ENCODE data around the gene FANCC. TPM values are rescaled to one million over a fixed set of nuclear protein-coding genes. Genes with fewer than 3 reads are reported as not detected.

The FANCC gene
- polyA plus RNA-seq, 4 donors = 4.9 to 20.6 (median 7.1) TPM

GRCh38 chr9:95116002-95116807 is 201.3 kb downstream of the FANCC start:
- Histone ChIP-seq H3K4me3 (ENCODE audit: low read depth in 1 of 3, low read length in 3 of 3) (no peak overlapping the region), H3K27ac (ENCODE audit: low read depth in 1 of 3, low read length in 2 of 3) (no peak overlapping the region), H3K27me3 (ENCODE audit: control insufficient read depth in 3 of 3, insufficient read depth in 3 of 3, low read length in 3 of 3) (no peaks in the 10 kb centered on the region), H3K4me1 (ENCODE audit: control insufficient read depth in 3 of 3, insufficient read depth in 2 of 3, low read depth in 1 of 3, low read length in 2 of 3) (no peaks in the 10 kb centered on the region), H3K36me3 (ENCODE audit: control insufficient read depth in 3 of 3, insufficient read depth in 2 of 3, low read depth in 1 of 3, low read length in 3 of 3) (peaks cover 0 to 38% (median 3%) of the 10 kb centered on the region in 3 donors), H3K9me3 (ENCODE audit: control insufficient read depth in 2 of 2, insufficient read depth in 1 of 2, low read depth in 1 of 2, low read length in 1 of 2) (no peaks in the 10 kb centered on the region)
- no peak for DNase-seq
- 85 to 86% (median 86%) methylated on average over 11 of the region's 11 CpGs for WGBS, 3 donors
- FAIRE-seq = no peak

- DNase-seq = no peak
- Histone ChIP-seq H3K36me3 (ENCODE audit: control insufficient read depth in 3 of 3, insufficient read depth in 2 of 3, low read depth in 1 of 3, low read length in 3 of 3) (peaks cover 0 to 43% (median 3%) of the 10 kb centered on the region in 3 donors), H3K4me3 (ENCODE audit: low read depth in 1 of 3, low read length in 3 of 3) (no peak overlapping the region), H3K27me3 (ENCODE audit: control insufficient read depth in 3 of 3, insufficient read depth in 3 of 3, low read length in 3 of 3) (no peaks in the 10 kb centered on the region), H3K9me3 (ENCODE audit: control insufficient read depth in 2 of 2, insufficient read depth in 1 of 2, low read depth in 1 of 2, low read length in 1 of 2) (no peaks in the 10 kb centered on the region), H3K4me1 (ENCODE audit: control insufficient read depth in 3 of 3, insufficient read depth in 2 of 3, low read depth in 1 of 3, low read length in 2 of 3) (no peaks in the 10 kb centered on the region), H3K27ac (ENCODE audit: low read depth in 1 of 3, low read length in 2 of 3) (no peak overlapping the region)
- no peak for FAIRE-seq
- WGBS, 3 donors = 96 to 98% (median 97%) methylated on average over 6 of the region's 6 CpGs
Measured at GRCh38 chr9:95115104-95115503, 202.4 kb downstream of the FANCC start.

- H3K36me3 ChIP-seq (ENCODE audit: control insufficient read depth in 3 of 3, insufficient read depth in 2 of 3, low read depth in 1 of 3, low read length in 3 of 3) = peaks cover 0 to 56% (median 3%) of the 10 kb centered on the region in 3 donors
- FAIRE-seq = no peak
Measured at GRCh38 chr9:95112436-95113280, 204.9 kb downstream of the FANCC start.

GRCh38 chr9:95111716-95112115 is 205.8 kb downstream of the FANCC start:
- peaks cover 4 to 65% (median 4%) of the 10 kb centered on the region in 3 donors for H3K36me3 ChIP-seq (ENCODE audit: control insufficient read depth in 3 of 3, insufficient read depth in 2 of 3, low read depth in 1 of 3, low read length in 3 of 3)

More at GRCh38 chr9:95112436-95113280, 204.9 kb downstream of the FANCC start:
- no peaks in the 10 kb centered on the region for H3K27me3 ChIP-seq (ENCODE audit: control insufficient read depth in 3 of 3, insufficient read depth in 3 of 3, low read length in 3 of 3)
- H3K27ac ChIP-seq (ENCODE audit: low read depth in 1 of 3, low read length in 2 of 3) = no peak overlapping the region
- H3K4me3 ChIP-seq (ENCODE audit: low read depth in 1 of 3, low read length in 3 of 3) = no peak overlapping the region
- no peaks in the 10 kb centered on the region for H3K9me3 ChIP-seq (ENCODE audit: control insufficient read depth in 2 of 2, insufficient read depth in 1 of 2, low read depth in 1 of 2, low read length in 1 of 2)
- DNase-seq = no peak
- WGBS, 3 donors = 92 to 95% (median 93%) methylated on average over 12 of the region's 12 CpGs
- no peaks in the 10 kb centered on the region for H3K4me1 ChIP-seq (ENCODE audit: control insufficient read depth in 3 of 3, insufficient read depth in 2 of 3, low read depth in 1 of 3, low read length in 2 of 3)

GRCh38 chr9:95110921-95111525 is 206.5 kb downstream of the FANCC start:
- Histone ChIP-seq H3K4me1 (ENCODE audit: control insufficient read depth in 3 of 3, insufficient read depth in 2 of 3, low read depth in 1 of 3, low read length in 2 of 3) (no peaks in the 10 kb centered on the region), H3K27me3 (ENCODE audit: control insufficient read depth in 3 of 3, insufficient read depth in 3 of 3, low read length in 3 of 3) (no peaks in the 10 kb centered on the region), H3K4me3 (ENCODE audit: low read depth in 1 of 3, low read length in 3 of 3) (no peak overlapping the region), H3K9me3 (ENCODE audit: control insufficient read depth in 2 of 2, insufficient read depth in 1 of 2, low read depth in 1 of 2, low read length in 1 of 2) (no peaks in the 10 kb centered on the region), H3K27ac (ENCODE audit: low read depth in 1 of 3, low read length in 2 of 3) (no peak overlapping the region), H3K36me3 (ENCODE audit: control insufficient read depth in 3 of 3, insufficient read depth in 2 of 3, low read depth in 1 of 3, low read length in 3 of 3) (peaks cover 4 to 65% (median 5%) of the 10 kb centered on the region in 3 donors)
- no peak for FAIRE-seq
- 76 to 93% (median 86%) methylated on average over 14 of the region's 14 CpGs for WGBS, 3 donors
- DNase-seq = no peak

More at GRCh38 chr9:95111716-95112115, 205.8 kb downstream of the FANCC start:
- no peaks in the 10 kb centered on the region for H3K4me1 ChIP-seq (ENCODE audit: control insufficient read depth in 3 of 3, insufficient read depth in 2 of 3, low read depth in 1 of 3, low read length in 2 of 3)
- WGBS, 3 donors = 94 to 95% (median 95%) methylated on average over 11 of the region's 11 CpGs
- FAIRE-seq (no peak), DNase-seq (no peak)
- no peaks in the 10 kb centered on the region for H3K27me3 ChIP-seq (ENCODE audit: control insufficient read depth in 3 of 3, insufficient read depth in 3 of 3, low read length in 3 of 3)
- no peak overlapping the region for H3K4me3 ChIP-seq (ENCODE audit: low read depth in 1 of 3, low read length in 3 of 3)
- no peaks in the 10 kb centered on the region for H3K9me3 ChIP-seq (ENCODE audit: control insufficient read depth in 2 of 2, insufficient read depth in 1 of 2, low read depth in 1 of 2, low read length in 1 of 2)
- H3K27ac ChIP-seq (ENCODE audit: low read depth in 1 of 3, low read length in 2 of 3) = no peak overlapping the region

GRCh38 chr9:95109456-95109855 is 208.1 kb downstream of the FANCC start:
- H3K36me3 ChIP-seq (ENCODE audit: control insufficient read depth in 3 of 3, insufficient read depth in 2 of 3, low read depth in 1 of 3, low read length in 3 of 3) = peaks cover 4 to 72% (median 8%) of the 10 kb centered on the region in 3 donors
- DNase-seq (no peak), FAIRE-seq (no peak)
- no peak overlapping the region for H3K27ac ChIP-seq (ENCODE audit: low read depth in 1 of 3, low read length in 2 of 3)
- 80 to 88% (median 86%) methylated on average over 8 of the region's 8 CpGs for WGBS, 3 donors
- no peaks in the 10 kb centered on the region for H3K27me3 ChIP-seq (ENCODE audit: control insufficient read depth in 3 of 3, insufficient read depth in 3 of 3, low read length in 3 of 3)
- H3K4me3 ChIP-seq (ENCODE audit: low read depth in 1 of 3, low read length in 3 of 3) = no peak overlapping the region
- no peaks in the 10 kb centered on the region for H3K9me3 ChIP-seq (ENCODE audit: control insufficient read depth in 2 of 2, insufficient read depth in 1 of 2, low read depth in 1 of 2, low read length in 1 of 2)
- H3K4me1 ChIP-seq (ENCODE audit: control insufficient read depth in 3 of 3, insufficient read depth in 2 of 3, low read depth in 1 of 3, low read length in 2 of 3) = no peaks in the 10 kb centered on the region

GRCh38 chr9:95108777-95109176 is 208.7 kb downstream of the FANCC start:
- 95 to 99% (median 96%) methylated on average over 5 of the region's 5 CpGs for WGBS, 3 donors
- DNase-seq (no peak), FAIRE-seq (no peak)
- Histone ChIP-seq H3K4me3 (ENCODE audit: low read depth in 1 of 3, low read length in 3 of 3) (no peak overlapping the region), H3K27me3 (ENCODE audit: control insufficient read depth in 3 of 3, insufficient read depth in 3 of 3, low read length in 3 of 3) (no peaks in the 10 kb centered on the region), H3K27ac (ENCODE audit: low read depth in 1 of 3, low read length in 2 of 3) (no peak overlapping the region), H3K4me1 (ENCODE audit: control insufficient read depth in 3 of 3, insufficient read depth in 2 of 3, low read depth in 1 of 3, low read length in 2 of 3) (no peaks in the 10 kb centered on the region), H3K36me3 (ENCODE audit: control insufficient read depth in 3 of 3, insufficient read depth in 2 of 3, low read depth in 1 of 3, low read length in 3 of 3) (peaks cover 4 to 72% (median 8%) of the 10 kb centered on the region in 3 donors), H3K9me3 (ENCODE audit: control insufficient read depth in 2 of 2, insufficient read depth in 1 of 2, low read depth in 1 of 2, low read length in 1 of 2) (no peaks in the 10 kb centered on the region)

GRCh38 chr9:95107976-95108375 is 209.5 kb downstream of the FANCC start:
- no peak overlapping the region for H3K4me3 ChIP-seq (ENCODE audit: low read depth in 1 of 3, low read length in 3 of 3)
- no peaks in the 10 kb centered on the region for H3K9me3 ChIP-seq (ENCODE audit: control insufficient read depth in 2 of 2, insufficient read depth in 1 of 2, low read depth in 1 of 2, low read length in 1 of 2)
- H3K27me3 ChIP-seq (ENCODE audit: control insufficient read depth in 3 of 3, insufficient read depth in 3 of 3, low read length in 3 of 3) = no peaks in the 10 kb centered on the region
- FAIRE-seq (no peak), DNase-seq (no peak)
- H3K4me1 ChIP-seq (ENCODE audit: control insufficient read depth in 3 of 3, insufficient read depth in 2 of 3, low read depth in 1 of 3, low read length in 2 of 3) = peaks cover 0 to under 1% (median 0%) of the 10 kb centered on the region in 3 donors
- H3K27ac ChIP-seq (ENCODE audit: low read depth in 1 of 3, low read length in 2 of 3) = peak overlapping the region in 1 of 3 donors; percentile 2
- 88 to 95% (median 93%) methylated on average over 14 of the region's 14 CpGs for WGBS, 3 donors
- peaks cover 4 to 75% (median 7%) of the 10 kb centered on the region in 3 donors for H3K36me3 ChIP-seq (ENCODE audit: control insufficient read depth in 3 of 3, insufficient read depth in 2 of 3, low read depth in 1 of 3, low read length in 3 of 3)
